Measurements from ENCODE around the gene MSI2.

Gene MSI2

DNA sequence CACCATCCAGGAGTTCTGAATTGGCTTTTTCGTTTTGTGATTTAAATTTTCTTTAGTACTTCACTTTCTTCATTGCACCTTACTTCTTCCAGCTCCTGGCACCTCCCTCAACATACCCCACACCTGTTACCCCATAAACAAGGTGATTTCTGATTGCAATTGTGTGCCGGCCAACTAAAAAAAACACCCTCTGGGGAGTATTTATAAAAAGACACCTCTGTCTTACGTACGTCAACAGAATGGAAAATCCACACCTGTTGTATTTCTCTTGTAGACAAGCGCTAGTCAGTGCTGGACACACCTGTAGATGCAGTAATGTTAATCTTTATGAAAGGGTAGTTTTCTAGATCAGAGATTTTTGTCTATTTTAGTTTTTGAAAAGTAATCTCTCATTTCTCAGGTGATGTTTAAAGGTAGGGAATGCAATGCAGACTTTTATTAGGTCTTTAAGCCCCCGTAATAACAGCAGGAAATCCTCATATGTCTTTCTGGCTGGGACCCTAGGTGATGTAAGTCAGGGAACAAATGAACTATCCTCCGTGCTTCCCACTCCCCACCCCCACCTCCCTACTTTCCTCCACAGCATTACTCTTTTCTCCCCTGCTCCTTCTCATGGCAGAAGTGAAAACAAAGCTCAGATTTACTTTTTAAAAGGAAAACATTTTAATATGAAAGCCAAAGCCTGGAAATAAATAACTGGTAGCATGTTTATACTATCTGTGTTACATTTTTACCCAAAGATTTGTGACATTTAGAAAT lies 4.2 kb downstream of the MSI2 start:
- TF ChIP-seq, protein P1, sequence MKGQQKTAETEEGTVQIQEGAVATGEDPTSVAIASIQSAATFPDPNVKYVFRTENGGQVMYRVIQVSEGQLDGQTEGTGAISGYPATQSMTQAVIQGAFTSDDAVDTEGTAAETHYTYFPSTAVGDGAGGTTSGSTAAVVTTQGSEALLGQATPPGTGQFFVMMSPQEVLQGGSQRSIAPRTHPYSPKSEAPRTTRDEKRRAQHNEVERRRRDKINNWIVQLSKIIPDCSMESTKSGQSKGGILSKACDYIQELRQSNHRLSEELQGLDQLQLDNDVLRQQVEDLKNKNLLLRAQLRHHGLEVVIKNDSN (IDR thresholded peaks at IDR 0.05): no peak
- TF ChIP-seq RAD21 (IDR thresholded peaks at IDR 0.05; ENCODE audit: low read depth) (no peak), NFIC (IDR thresholded peaks at IDR 0.05) (no peak), CREB1 (IDR thresholded peaks at IDR 0.05; ENCODE audit: low read depth) (no peak), FOXM1 (IDR thresholded peaks at IDR 0.05; ENCODE audit: borderline replicate concordance, low read depth) (no peak), EGR1 (IDR thresholded peaks at IDR 0.05) (no peak), TEAD4 (IDR thresholded peaks at IDR 0.05) (no peak), TAF1 (IDR thresholded peaks at IDR 0.05; ENCODE audit: low read depth) (no peak), ZBTB7A (IDR thresholded peaks at IDR 0.05; ENCODE audit: low read depth) (no peak), TCF12 (IDR thresholded peaks at IDR 0.05; ENCODE audit: low read depth) (no peak), YY1 (IDR thresholded peaks at IDR 0.05; ENCODE audit: low read depth) (no peak), EP300 (IDR thresholded peaks at IDR 0.05; ENCODE audit: borderline replicate concordance) (no peak), CEBPB (IDR thresholded peaks at IDR 0.05) (no peak)
- TF ChIP-seq, protein P2, sequence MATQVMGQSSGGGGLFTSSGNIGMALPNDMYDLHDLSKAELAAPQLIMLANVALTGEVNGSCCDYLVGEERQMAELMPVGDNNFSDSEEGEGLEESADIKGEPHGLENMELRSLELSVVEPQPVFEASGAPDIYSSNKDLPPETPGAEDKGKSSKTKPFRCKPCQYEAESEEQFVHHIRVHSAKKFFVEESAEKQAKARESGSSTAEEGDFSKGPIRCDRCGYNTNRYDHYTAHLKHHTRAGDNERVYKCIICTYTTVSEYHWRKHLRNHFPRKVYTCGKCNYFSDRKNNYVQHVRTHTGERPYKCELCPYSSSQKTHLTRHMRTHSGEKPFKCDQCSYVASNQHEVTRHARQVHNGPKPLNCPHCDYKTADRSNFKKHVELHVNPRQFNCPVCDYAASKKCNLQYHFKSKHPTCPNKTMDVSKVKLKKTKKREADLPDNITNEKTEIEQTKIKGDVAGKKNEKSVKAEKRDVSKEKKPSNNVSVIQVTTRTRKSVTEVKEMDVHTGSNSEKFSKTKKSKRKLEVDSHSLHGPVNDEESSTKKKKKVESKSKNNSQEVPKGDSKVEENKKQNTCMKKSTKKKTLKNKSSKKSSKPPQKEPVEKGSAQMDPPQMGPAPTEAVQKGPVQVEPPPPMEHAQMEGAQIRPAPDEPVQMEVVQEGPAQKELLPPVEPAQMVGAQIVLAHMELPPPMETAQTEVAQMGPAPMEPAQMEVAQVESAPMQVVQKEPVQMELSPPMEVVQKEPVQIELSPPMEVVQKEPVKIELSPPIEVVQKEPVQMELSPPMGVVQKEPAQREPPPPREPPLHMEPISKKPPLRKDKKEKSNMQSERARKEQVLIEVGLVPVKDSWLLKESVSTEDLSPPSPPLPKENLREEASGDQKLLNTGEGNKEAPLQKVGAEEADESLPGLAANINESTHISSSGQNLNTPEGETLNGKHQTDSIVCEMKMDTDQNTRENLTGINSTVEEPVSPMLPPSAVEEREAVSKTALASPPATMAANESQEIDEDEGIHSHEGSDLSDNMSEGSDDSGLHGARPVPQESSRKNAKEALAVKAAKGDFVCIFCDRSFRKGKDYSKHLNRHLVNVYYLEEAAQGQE (IDR thresholded peaks at IDR 0.05; ENCODE audit: low read depth): no peak
- TF ChIP-seq, protein P3, sequence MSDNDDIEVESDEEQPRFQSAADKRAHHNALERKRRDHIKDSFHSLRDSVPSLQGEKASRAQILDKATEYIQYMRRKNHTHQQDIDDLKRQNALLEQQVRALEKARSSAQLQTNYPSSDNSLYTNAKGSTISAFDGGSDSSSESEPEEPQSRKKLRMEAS (IDR thresholded peaks at IDR 0.05): no peak

DNA sequence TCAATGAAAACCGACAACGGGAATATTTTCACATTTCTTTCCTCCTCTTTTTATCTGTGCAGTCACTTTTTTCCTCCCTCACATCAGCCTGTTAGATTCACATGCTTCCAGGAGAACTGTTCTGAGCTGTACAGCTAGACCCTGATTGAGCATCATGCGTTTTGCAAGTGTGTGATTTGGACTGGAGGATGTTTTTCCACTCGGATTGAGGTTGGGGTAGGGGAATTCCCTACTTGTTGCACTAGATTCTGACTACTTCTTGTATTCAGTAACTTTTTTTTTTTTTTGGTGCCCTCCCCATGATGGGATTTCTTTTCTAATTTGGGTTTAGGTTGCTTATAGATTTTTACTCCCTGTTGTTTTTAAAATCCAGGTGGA lies 4.8 kb downstream of the MSI2 start:
- TF ChIP-seq NFIC (IDR thresholded peaks at IDR 0.05) (no peak), CEBPB (IDR thresholded peaks at IDR 0.05) (no peak), EP300 (IDR thresholded peaks at IDR 0.05; ENCODE audit: borderline replicate concordance) (no peak), EGR1 (IDR thresholded peaks at IDR 0.05) (no peak), TCF12 (IDR thresholded peaks at IDR 0.05; ENCODE audit: low read depth) (no peak), TAF1 (IDR thresholded peaks at IDR 0.05; ENCODE audit: low read depth) (no peak), CREB1 (IDR thresholded peaks at IDR 0.05; ENCODE audit: low read depth) (no peak), RAD21 (IDR thresholded peaks at IDR 0.05; ENCODE audit: low read depth) (no peak), FOXM1 (IDR thresholded peaks at IDR 0.05; ENCODE audit: borderline replicate concordance, low read depth) (no peak), ZBTB7A (IDR thresholded peaks at IDR 0.05; ENCODE audit: low read depth) (no peak)
- TF ChIP-seq, protein P1 (IDR thresholded peaks at IDR 0.05): no peak
- TF ChIP-seq, protein P2 (IDR thresholded peaks at IDR 0.05; ENCODE audit: low read depth): no peak
- TF ChIP-seq, protein P3 (IDR thresholded peaks at IDR 0.05): no peak

DNA sequence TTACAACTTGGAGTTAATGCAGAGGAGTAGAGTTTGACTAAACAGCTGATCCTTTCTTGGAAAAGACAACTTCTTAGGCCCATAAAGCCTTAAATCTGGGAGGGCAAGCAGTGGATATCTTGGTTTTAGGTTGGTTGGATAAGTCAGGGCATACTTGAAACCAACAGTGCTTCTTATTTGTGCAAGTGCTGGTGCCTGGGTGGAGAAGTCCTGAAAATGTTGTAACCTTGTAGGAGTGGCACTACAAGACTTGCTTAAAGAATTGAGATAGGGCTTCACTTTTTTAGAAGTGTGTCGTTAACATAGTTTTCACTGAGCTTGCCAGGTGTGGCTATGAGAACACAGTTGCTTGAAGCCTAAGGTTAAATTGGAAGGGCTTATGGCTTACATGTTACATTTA lies 6.2 kb downstream of the MSI2 start:
- TF ChIP-seq, protein P3 (IDR thresholded peaks at IDR 0.05): no peak
- no peak for TF ChIP-seq RAD21 (IDR thresholded peaks at IDR 0.05; ENCODE audit: low read depth)
- TF ChIP-seq, protein P2 (IDR thresholded peaks at IDR 0.05; ENCODE audit: low read depth): no peak
- TF ChIP-seq TCF12 (IDR thresholded peaks at IDR 0.05; ENCODE audit: low read depth): no peak
- no peak for TF ChIP-seq CEBPB (IDR thresholded peaks at IDR 0.05)
- no peak for TF ChIP-seq TEAD4 (IDR thresholded peaks at IDR 0.05)
- TF ChIP-seq YY1 (IDR thresholded peaks at IDR 0.05; ENCODE audit: low read depth): no peak
- TF ChIP-seq EGR1 (IDR thresholded peaks at IDR 0.05): no peak

DNA sequence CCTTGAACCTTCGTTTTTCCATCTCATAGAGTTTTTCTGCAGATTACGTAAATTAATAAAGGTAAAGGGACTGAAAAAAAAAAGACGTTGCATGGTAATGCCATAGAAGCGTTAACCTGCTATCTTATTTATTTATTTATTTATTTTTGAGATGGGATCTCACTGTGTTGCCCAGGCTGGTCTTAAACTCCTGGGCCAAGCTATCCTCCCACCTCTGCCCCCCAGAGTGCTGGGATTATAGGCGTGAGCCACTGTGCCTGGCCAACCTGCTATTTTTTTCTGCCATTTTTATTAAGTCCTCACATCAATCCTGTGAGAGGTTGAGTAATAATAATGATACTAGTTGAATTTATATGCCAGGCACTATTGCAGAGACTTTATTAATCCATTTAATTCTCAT lies 7.9 kb downstream of the MSI2 start:
- no peak for TF ChIP-seq TEAD4 (IDR thresholded peaks at IDR 0.05)
- TF ChIP-seq TCF12 (IDR thresholded peaks at IDR 0.05; ENCODE audit: low read depth): no peak
- TF ChIP-seq, protein P3 (IDR thresholded peaks at IDR 0.05): no peak
- TF ChIP-seq CEBPB (IDR thresholded peaks at IDR 0.05): no peak
- no peak for TF ChIP-seq EGR1 (IDR thresholded peaks at IDR 0.05)
- TF ChIP-seq, protein P2 (IDR thresholded peaks at IDR 0.05; ENCODE audit: low read depth): no peak
- TF ChIP-seq, protein P1 (IDR thresholded peaks at IDR 0.05): no peak

All from Ishikawa (cell line).